Glutamatergic neuron (in vitro differentiated cells): ENCODE measurements around the gene PADI1. TPM values are rescaled to one million over a fixed set of nuclear protein-coding genes. Genes with fewer than 3 reads are reported as not detected.

ENCODE experiments used
- DNase-seq: peaks from one replicate; pipeline ENCODE4 v3.0.0; 2022
- H3K27ac Mint-ChIP-seq: one replicate; pipeline ENCODE4 v1.8.0; 2020; ENCODE audit warnings: mild to moderate bottlenecking, mixed read lengths, inconsistent platforms; ENCODE audit not compliant: unreplicated experiment
- H3K27me3 Mint-ChIP-seq: one replicate; pipeline ENCODE4 v1.8.0; 2020; ENCODE audit warnings: mild to moderate bottlenecking, moderate library complexity, mixed read lengths, inconsistent platforms; ENCODE audit not compliant: unreplicated experiment
- H3K36me3 Mint-ChIP-seq: one replicate; pipeline ENCODE4 v1.8.0; 2020; ENCODE audit warnings: mild to moderate bottlenecking, mixed read lengths, inconsistent platforms; ENCODE audit not compliant: unreplicated experiment
- H3K4me1 Mint-ChIP-seq: one replicate; pipeline ENCODE4 v1.8.0; 2020; ENCODE audit warnings: mild to moderate bottlenecking, low read depth, mixed read lengths, inconsistent platforms; ENCODE audit not compliant: unreplicated experiment
- H3K4me3 Mint-ChIP-seq: one replicate; pipeline ENCODE4 v1.8.0; 2020; ENCODE audit warnings: mild to moderate bottlenecking, mixed read lengths, inconsistent platforms; ENCODE audit not compliant: unreplicated experiment
- H3K9me3 Mint-ChIP-seq: one replicate; pipeline ENCODE4 v1.8.0; 2020; ENCODE audit warnings: mild to moderate bottlenecking, moderate library complexity, mixed read lengths, inconsistent platforms; ENCODE audit not compliant: unreplicated experiment
- total RNA-seq: library from RNA; stranded (reverse); fragmentation: NEBNext Ultra II Directional; extraction: Animal tissue kit (Norgen Biotek cat#: 25700); gene quantifications from one replicate; pipeline ENCODE4 v1.2.1, GENCODE V29; 2021; ENCODE audit not compliant: unreplicated experiment
- TF ChIP-seq, protein P1 (sequence below): fragments of 200-600 bp; sonication (generic); IDR thresholded peaks from one replicate; pipeline ENCODE4 v1.5.0; 2021; ENCODE audit not compliant: partially characterized antibody, unreplicated experiment

PADI1 gene
- total RNA-seq, 1 donor from 2014 or later = not detected

DNA sequence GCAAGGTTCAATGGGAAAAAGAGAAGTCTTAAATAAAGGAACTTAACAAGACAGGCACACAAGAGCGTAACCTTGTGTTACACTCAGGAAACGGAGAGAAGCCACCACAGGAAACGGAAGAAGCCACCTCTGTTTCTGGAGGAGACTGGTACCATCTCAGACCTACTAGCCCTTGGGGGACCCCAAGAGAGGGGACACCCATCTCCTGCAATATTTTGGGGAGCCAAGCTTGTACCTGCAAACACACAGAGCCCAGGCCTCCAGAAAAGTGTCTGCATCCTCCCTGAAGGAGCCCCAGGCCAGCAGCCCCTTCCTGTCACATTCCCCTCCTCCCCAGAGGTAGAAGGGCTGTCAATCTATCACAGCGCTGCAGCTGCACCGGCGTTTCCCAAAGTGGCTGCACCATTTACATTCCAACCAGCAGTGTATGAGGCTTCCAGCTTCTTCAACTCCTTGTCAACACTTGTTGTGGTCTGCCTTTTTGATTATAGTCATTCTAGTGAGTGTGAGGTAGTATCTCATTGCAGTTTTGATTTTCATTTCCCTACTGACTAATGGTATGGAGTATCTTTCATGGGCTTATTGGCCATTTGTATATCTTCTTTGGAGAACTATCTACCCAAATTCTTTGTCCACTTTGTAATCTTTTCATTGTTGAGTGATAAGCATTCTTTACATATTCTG lies 23.0 kb upstream of the PADI1 start:
- Mint-ChIP-seq H3K36me3 (no peaks in the 10 kb centered on the region), H3K4me3 (no peak overlapping the region), H3K27ac (no peak overlapping the region), H3K4me1 (no peaks in the 10 kb centered on the region), H3K9me3 (no peaks in the 10 kb centered on the region), H3K27me3 (no peaks in the 10 kb centered on the region)
- TF ChIP-seq, protein P1, sequence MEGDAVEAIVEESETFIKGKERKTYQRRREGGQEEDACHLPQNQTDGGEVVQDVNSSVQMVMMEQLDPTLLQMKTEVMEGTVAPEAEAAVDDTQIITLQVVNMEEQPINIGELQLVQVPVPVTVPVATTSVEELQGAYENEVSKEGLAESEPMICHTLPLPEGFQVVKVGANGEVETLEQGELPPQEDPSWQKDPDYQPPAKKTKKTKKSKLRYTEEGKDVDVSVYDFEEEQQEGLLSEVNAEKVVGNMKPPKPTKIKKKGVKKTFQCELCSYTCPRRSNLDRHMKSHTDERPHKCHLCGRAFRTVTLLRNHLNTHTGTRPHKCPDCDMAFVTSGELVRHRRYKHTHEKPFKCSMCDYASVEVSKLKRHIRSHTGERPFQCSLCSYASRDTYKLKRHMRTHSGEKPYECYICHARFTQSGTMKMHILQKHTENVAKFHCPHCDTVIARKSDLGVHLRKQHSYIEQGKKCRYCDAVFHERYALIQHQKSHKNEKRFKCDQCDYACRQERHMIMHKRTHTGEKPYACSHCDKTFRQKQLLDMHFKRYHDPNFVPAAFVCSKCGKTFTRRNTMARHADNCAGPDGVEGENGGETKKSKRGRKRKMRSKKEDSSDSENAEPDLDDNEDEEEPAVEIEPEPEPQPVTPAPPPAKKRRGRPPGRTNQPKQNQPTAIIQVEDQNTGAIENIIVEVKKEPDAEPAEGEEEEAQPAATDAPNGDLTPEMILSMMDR = no peak
- DNase-seq = no peak

GRCh38 chr1:17183388-17184160 lies 21.4 kb upstream of the PADI1 start:
- Mint-ChIP-seq H3K27ac (no peak overlapping the region), H3K4me3 (no peak overlapping the region), H3K9me3 (peaks cover 2% of the 10 kb centered on the region), H3K4me1 (no peaks in the 10 kb centered on the region), H3K36me3 (peaks cover 5% of the 10 kb centered on the region), H3K27me3 (no peaks in the 10 kb centered on the region)
- TF ChIP-seq, protein P1 = no peak
- no peak for DNase-seq

- no peak for DNase-seq
- Mint-ChIP-seq H3K4me3 (no peak overlapping the region), H3K27ac (no peak overlapping the region), H3K27me3 (no peaks in the 10 kb centered on the region), H3K36me3 (peaks cover 11% of the 10 kb centered on the region), H3K9me3 (peaks cover 2% of the 10 kb centered on the region), H3K4me1 (no peaks in the 10 kb centered on the region)
- TF ChIP-seq, protein P1 = no peak
These were observed 20.7 kb upstream of the PADI1 start for GRCh38 chr1:17184161-17184665.

DNA sequence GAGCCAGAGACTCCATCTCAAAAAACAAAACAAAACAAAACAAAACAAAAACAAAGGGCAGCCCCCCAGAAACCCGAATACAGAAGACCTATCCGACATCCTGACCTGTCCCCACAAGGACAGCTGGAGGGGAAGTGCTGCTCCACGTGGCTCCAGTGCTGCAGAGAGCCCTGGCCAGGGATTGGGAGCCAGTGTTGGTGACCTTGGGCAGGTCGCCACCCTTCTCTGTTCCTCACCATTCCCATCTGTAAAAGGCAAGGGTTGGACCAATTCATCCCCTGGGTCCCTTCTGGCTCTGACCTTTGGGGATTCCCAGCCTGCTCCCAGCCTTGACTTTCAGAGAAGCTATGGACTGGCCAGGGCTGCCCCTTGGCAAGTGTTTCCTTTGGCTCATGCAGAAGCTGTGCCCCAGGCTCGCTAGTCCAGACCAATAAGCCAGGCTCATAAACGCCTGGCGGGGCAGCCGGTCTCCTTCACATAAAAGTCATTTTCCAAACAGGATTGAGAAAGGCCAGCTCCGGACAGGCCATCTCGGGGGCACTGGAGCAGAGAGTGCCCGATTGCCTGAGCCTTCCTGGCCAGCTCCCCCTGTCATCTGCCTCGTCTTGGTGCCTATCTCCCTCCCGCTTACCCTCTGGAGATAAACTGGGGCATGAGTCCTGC lies 20.0 kb upstream of the PADI1 start:
- peaks cover 2% of the 10 kb centered on the region for H3K9me3 Mint-ChIP-seq
- H3K36me3 Mint-ChIP-seq = peaks cover 12% of the 10 kb centered on the region
- no peaks in the 10 kb centered on the region for H3K4me1 Mint-ChIP-seq
- no peak for DNase-seq
- TF ChIP-seq, protein P1 = no peak
- no peak overlapping the region for H3K4me3 Mint-ChIP-seq
- no peak overlapping the region for H3K27ac Mint-ChIP-seq
- no peaks in the 10 kb centered on the region for H3K27me3 Mint-ChIP-seq

GRCh38 chr1:17185485-17185860 lies 19.5 kb upstream of the PADI1 start:
- Mint-ChIP-seq H3K9me3 (peaks cover 2% of the 10 kb centered on the region), H3K4me3 (no peak overlapping the region), H3K27ac (no peak overlapping the region), H3K36me3 (peaks cover 12% of the 10 kb centered on the region), H3K4me1 (no peaks in the 10 kb centered on the region), H3K27me3 (peaks cover 2% of the 10 kb centered on the region)
- TF ChIP-seq, protein P1 = no peak
- DNase-seq = no peak
